ENCODE measurements around the gene METTL8. TPM values are rescaled to one million over a fixed set of nuclear protein-coding genes. Genes with fewer than 3 reads are reported as not detected.
A peak's percentile ranks its signal among the peaks of the same experiment; 100 is the strongest.

The METTL8 gene
- total and polyA plus RNA-seq, 8 donors, result 3.6 to 42.9 (median 7.0) TPM

DNA sequence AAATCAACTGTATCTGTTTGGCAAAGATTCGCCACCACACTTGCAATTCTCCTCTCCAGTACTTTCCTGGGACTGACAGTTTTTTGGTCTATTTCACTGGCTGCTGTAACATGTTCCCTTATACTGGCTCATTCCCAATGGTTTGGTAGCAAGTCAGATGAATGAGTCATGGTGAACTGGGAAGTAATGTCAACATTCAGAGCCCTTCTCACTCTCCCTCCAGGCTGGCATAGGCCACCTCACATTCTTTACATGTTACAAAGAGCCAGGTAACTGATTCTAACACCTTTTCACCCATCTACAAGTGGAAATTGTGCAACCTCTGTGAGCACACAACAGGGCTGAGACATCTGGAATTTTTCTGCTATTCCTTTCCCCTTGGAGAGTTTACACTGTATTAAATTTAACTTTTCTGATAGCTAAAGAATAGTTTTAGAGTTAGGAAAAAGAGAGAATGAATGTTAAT lies 161.8 kb downstream of the METTL8 start:
- Histone ChIP-seq H3K27ac (peak overlapping the region in 3 of 5 donors; percentile 5 to 51 (median 10)), H3K9me3 (no peaks in the 10 kb centered on the region), H3K27me3 (no peaks in the 10 kb centered on the region), H3K36me3 (no peaks in the 10 kb centered on the region), H3K4me3 (no peak overlapping the region), H3K4me1 (peaks cover 6 to 14% (median 10%) of the 10 kb centered on the region in 4 donors)
- intact Hi-C loops (cut with DNase I; ENCODE audit: low total_unique reads), result no loop called here
- 25 to 64% (median 55%) methylated on average over 1 of the region's 1 CpG for WGBS, 5 donors
- peak; percentile 43 to 63 for DNase-seq
- TF ChIP-seq, protein P1, sequence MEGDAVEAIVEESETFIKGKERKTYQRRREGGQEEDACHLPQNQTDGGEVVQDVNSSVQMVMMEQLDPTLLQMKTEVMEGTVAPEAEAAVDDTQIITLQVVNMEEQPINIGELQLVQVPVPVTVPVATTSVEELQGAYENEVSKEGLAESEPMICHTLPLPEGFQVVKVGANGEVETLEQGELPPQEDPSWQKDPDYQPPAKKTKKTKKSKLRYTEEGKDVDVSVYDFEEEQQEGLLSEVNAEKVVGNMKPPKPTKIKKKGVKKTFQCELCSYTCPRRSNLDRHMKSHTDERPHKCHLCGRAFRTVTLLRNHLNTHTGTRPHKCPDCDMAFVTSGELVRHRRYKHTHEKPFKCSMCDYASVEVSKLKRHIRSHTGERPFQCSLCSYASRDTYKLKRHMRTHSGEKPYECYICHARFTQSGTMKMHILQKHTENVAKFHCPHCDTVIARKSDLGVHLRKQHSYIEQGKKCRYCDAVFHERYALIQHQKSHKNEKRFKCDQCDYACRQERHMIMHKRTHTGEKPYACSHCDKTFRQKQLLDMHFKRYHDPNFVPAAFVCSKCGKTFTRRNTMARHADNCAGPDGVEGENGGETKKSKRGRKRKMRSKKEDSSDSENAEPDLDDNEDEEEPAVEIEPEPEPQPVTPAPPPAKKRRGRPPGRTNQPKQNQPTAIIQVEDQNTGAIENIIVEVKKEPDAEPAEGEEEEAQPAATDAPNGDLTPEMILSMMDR (IDR thresholded peaks at IDR 0.05), result no peak
- no peak for TF ChIP-seq POLR2A (IDR thresholded peaks at IDR 0.05)
- TF ChIP-seq POLR2AphosphoS5 (IDR thresholded peaks at IDR 0.05), result peak in 1 of 3 donors; percentile 81
- TF ChIP-seq EP300 (IDR thresholded peaks at IDR 0.05), result no peak

DNA sequence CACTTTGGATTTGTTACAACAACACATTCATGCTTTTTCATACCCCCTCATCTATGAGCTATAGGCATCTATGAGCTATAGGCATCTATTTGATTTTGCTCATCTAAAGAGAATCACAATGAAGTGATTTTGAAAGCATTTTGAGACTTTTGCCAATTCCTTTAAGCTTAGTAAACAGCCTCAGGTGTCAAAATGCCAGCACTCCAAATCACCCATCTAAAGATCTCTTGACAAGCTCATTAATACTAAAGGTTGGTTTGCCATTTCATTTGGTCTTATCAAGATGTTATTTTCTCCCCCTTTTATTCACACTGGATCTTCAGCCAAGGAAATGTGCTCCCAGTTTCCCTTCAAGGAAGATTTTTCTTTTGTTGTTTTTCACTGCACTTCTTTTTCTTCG lies 162.4 kb downstream of the METTL8 start:
- no peak overlapping the region for H3K4me3 ChIP-seq
- H3K9me3 ChIP-seq, result no peaks in the 10 kb centered on the region
- TF ChIP-seq POLR2A (IDR thresholded peaks at IDR 0.05) (no peak), EP300 (IDR thresholded peaks at IDR 0.05) (no peak), POLR2AphosphoS5 (IDR thresholded peaks at IDR 0.05) (no peak)
- TF ChIP-seq, protein P1 (IDR thresholded peaks at IDR 0.05), result no peak
- peak overlapping the region in 2 of 5 donors; percentile 19 to 51 for H3K27ac ChIP-seq
- H3K36me3 ChIP-seq, result no peaks in the 10 kb centered on the region
- DNase-seq, result no peak
- 41 to 76% (median 61%) methylated on average over 1 of the region's 1 CpG for WGBS, 5 donors
- no peaks in the 10 kb centered on the region for H3K27me3 ChIP-seq
- H3K4me1 ChIP-seq, result peaks cover 6 to 14% (median 10%) of the 10 kb centered on the region in 4 donors
- intact Hi-C loops (cut with DNase I; ENCODE audit: low total_unique reads), result no loop called here

DNA sequence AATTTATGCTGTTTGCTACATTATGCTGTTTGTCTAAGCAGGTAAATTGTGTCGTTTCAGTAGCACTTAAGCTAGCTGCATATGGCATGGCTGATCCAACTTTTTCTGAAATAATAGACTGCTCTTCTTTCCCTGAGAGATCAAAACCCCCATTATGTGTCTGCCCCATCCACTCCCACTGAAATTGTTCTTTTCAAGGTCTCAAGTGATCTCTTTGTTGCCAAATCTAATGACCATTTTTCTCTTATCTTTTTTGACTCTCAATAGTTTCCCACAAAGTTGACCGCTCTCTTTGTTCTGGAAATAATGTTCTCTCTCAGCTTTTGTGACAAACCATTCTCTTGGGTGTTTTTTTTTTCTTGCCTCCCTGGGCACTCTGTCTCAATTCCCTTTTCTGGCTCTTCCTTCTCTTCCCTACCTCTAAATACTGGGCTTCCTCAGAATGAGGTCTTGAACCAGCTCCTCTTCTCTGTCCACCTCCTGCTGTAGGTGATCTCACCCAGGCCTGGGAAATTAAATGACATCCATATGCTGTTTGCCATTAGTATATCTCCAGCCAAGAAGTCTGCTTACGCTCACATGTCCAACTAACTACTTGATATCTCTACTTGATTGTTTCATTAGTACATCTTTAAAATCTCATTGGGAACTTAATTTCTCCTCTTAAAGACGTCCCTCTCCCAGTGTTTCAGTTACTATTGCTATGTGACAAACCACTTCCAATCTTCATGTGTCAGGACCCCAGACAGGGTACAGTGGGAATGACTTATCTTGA lies 165.7 kb downstream of the METTL8 start:
- Histone ChIP-seq H3K36me3 (no peaks in the 10 kb centered on the region), H3K27me3 (no peaks in the 10 kb centered on the region), H3K4me3 (no peak overlapping the region), H3K27ac (no peak overlapping the region), H3K4me1 (peaks cover 6 to 14% (median 10%) of the 10 kb centered on the region in 4 donors), H3K9me3 (no peaks in the 10 kb centered on the region)
- TF ChIP-seq POLR2A (IDR thresholded peaks at IDR 0.05) (no peak), EP300 (IDR thresholded peaks at IDR 0.05) (no peak), POLR2AphosphoS5 (IDR thresholded peaks at IDR 0.05) (no peak)
- TF ChIP-seq, protein P1 (IDR thresholded peaks at IDR 0.05), result no peak
- intact Hi-C loops (cut with DNase I; ENCODE audit: low total_unique reads), result no loop called here
- DNase-seq, result no peak
- 78 to 84% (median 82%) methylated on average over 4 of the region's 4 CpGs for WGBS, 5 donors

Other genes with a start within 250 kb of the METTL8 start
- 10 to 100 TPM in 4 of 5 donors, 1 to 10 TPM in 1; 1.2 to 33.9 (median 28.6) TPM for gene DCAF17, start 236 bp upstream of the METTL8 start, total RNA-seq
- 1 to 10 TPM; 3.3 to 5.7 (median 4.5) TPM for gene DCAF17, start 236 bp upstream of the METTL8 start, polyA plus RNA-seq
- gene CYBRD1, start 88.5 kb upstream of the METTL8 start, total RNA-seq, result 100 to 1,000 TPM in 2 of 5 donors, 10 to 100 TPM in 3; 12.2 to 150 (median 74.5) TPM
- 10 to 100 TPM; 25.2 to 31.7 (median 29.2) TPM for gene CYBRD1, start 88.5 kb upstream of the METTL8 start, polyA plus RNA-seq